NCI-H2171 (cell line): ENCODE results near the gene STOX2.
"Not testable (repeated sequence)": the region's sequence is repeated elsewhere in the genome, so short reads cannot be mapped to it uniquely, and the experiment has no call there.

ENCODE experiments used
- DNase-seq: peaks from one replicate; lab custom pipeline; 2025; lab: John Stamatoyannopoulos, UW

STOX2 gene

GRCh38 chr4:184022679-184023383, 117.7 kb downstream of the STOX2 start:
- DNase-seq, result no peak

- no peak for DNase-seq
Measured at GRCh38 chr4:184024637-184025036, 119.5 kb downstream of the STOX2 start.

GRCh38 chr4:184028561-184029374, 123.7 kb downstream of the STOX2 start:
- no peak for DNase-seq

GRCh38 chr4:184030036-184030435, 124.9 kb downstream of the STOX2 start:
- no peak for DNase-seq

GRCh38 chr4:184030764-184031163, 125.7 kb downstream of the STOX2 start:
- DNase-seq, result no peak

- no peak for DNase-seq
Measured at GRCh38 chr4:184032091-184032490, 127.0 kb downstream of the STOX2 start.

GRCh38 chr4:184039963-184040383, 134.9 kb downstream of the STOX2 start:
- DNase-seq, result no peak

GRCh38 chr4:184041156-184041555, 136.0 kb downstream of the STOX2 start:
- no peak for DNase-seq

- no peak for DNase-seq
Measured at GRCh38 chr4:184046148-184046547, 141.0 kb downstream of the STOX2 start.

- not testable (repeated sequence) for DNase-seq
Measured at GRCh38 chr4:184051262-184051661, 146.2 kb downstream of the STOX2 start.

- DNase-seq, result no peak
Measured at GRCh38 chr4:184052616-184053015, 147.5 kb downstream of the STOX2 start.

GRCh38 chr4:184053434-184053833, 148.3 kb downstream of the STOX2 start:
- no peak for DNase-seq

- DNase-seq, result no peak
Measured at GRCh38 chr4:184056877-184057276, 151.8 kb downstream of the STOX2 start.

- no peak for DNase-seq
Measured at GRCh38 chr4:184058026-184058425, 152.9 kb downstream of the STOX2 start.

GRCh38 chr4:184059099-184059498, 154.0 kb downstream of the STOX2 start:
- DNase-seq, result no peak

GRCh38 chr4:184061582-184061981, 156.5 kb downstream of the STOX2 start:
- no peak for DNase-seq

GRCh38 chr4:184062769-184063168, 157.7 kb downstream of the STOX2 start:
- no peak for DNase-seq

GRCh38 chr4:184064877-184065276, 159.8 kb downstream of the STOX2 start:
- no peak for DNase-seq

- no peak for DNase-seq
Measured at GRCh38 chr4:184066584-184067300, 161.6 kb downstream of the STOX2 start.

- DNase-seq, result no peak
Measured at GRCh38 chr4:184067931-184068554, 162.9 kb downstream of the STOX2 start.
